Stimulated activated CD8-positive, alpha-beta memory T cell treated with anti-CD3 and anti-CD28 coated beads, Interleukin-12 subunit alpha, Interleukin-12 subunit beta, amount 100 ng/mL, for 1 hour (primary cell): ENCODE results near the gene MYH9.

ENCODE experiments used
- DNase-seq: peaks from one replicate; pipeline ENCODE4 v3.0.0-alpha.2; 2020; ENCODE audit warnings: low read depth

Gene MYH9

GRCh38 chr22:36330655-36331305, 57.0 kb downstream of the MYH9 start:
- DNase-seq = no peak

GRCh38 chr22:36330127-36330526, 57.6 kb downstream of the MYH9 start:
- no peak for DNase-seq

- DNase-seq = peak; percentile 84
Measured at GRCh38 chr22:36329254-36330078, 58.3 kb downstream of the MYH9 start.

GRCh38 chr22:36328635-36329253, 59.0 kb downstream of the MYH9 start:
- DNase-seq = peak; percentile 52

GRCh38 chr22:36327922-36328551, 59.7 kb downstream of the MYH9 start:
- DNase-seq = no peak

- no peak for DNase-seq
Measured at GRCh38 chr22:36326178-36327161, 61.3 kb downstream of the MYH9 start.

GRCh38 chr22:36325154-36326031, 62.4 kb downstream of the MYH9 start:
- DNase-seq = no peak

- no peak for DNase-seq
Measured at GRCh38 chr22:36324414-36324813, 63.4 kb downstream of the MYH9 start.

GRCh38 chr22:36323855-36324331, 63.9 kb downstream of the MYH9 start:
- DNase-seq = no peak

GRCh38 chr22:36323182-36323854, 64.4 kb downstream of the MYH9 start:
- no peak for DNase-seq

GRCh38 chr22:36322602-36322915, 65.2 kb downstream of the MYH9 start:
- no peak for DNase-seq

GRCh38 chr22:36321797-36322601, 65.8 kb downstream of the MYH9 start:
- DNase-seq = no peak

- DNase-seq = no peak
Measured at GRCh38 chr22:36320553-36320952, 67.2 kb downstream of the MYH9 start.

- no peak for DNase-seq
Measured at GRCh38 chr22:36319595-36320497, 67.9 kb downstream of the MYH9 start.

GRCh38 chr22:36318442-36318841, 69.3 kb downstream of the MYH9 start:
- no peak for DNase-seq

GRCh38 chr22:36317658-36318271, 70.0 kb downstream of the MYH9 start:
- no peak for DNase-seq

- DNase-seq = no peak
Measured at GRCh38 chr22:36316419-36316818, 71.3 kb downstream of the MYH9 start.
